Thyroid gland (tissue), 4 donors: ENCODE data around the gene MYLK4.

Source experiments
- POLR2A ChIP-seq, 2 donors: fragments of 450-650 bp; IDR thresholded peaks; one replicate each; pipeline ENCODE4 v1.6.1; 2017; ENCODE audit warnings: antibody characterized with exemption in 2 of 2, mild to moderate bottlenecking in 2 of 2, moderate library complexity in 1 of 2
- TF ChIP-seq, protein P1 (sequence below), 6 experiments: fragments of 200-600 bp in 3 of 6; fragments of 450-650 bp in 3 of 6; sonication (generic) in 3 of 6; IDR thresholded peaks; one replicate each; pipeline ENCODE4 v1.5.1; 2016 to 2019; ENCODE audit warnings: antibody characterized with exemption in 6 of 6, mild to moderate bottlenecking in 2 of 6, inconsistent platforms in 1 of 6, moderate library complexity in 1 of 6

DNA sequence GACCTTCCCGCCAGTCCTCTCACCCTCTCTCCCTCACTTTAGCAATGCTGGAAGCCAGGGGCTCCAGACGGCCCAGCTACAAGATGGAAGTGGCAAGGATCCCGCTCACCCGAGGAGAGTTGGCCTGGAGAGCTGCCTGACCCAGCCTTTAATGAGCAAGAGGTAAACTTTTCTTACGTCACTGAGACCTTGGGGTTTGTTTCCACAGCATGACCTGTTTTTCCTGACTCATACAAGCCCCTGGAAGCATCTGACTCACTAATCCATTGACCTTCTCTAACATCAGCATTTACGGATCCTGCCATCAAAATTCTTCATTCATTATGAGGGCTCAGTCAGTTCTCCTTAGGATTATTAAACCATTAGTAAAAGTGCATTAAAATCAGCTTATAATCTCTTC, 120.4 kb downstream of the MYLK4 start:
- TF ChIP-seq, protein P1, sequence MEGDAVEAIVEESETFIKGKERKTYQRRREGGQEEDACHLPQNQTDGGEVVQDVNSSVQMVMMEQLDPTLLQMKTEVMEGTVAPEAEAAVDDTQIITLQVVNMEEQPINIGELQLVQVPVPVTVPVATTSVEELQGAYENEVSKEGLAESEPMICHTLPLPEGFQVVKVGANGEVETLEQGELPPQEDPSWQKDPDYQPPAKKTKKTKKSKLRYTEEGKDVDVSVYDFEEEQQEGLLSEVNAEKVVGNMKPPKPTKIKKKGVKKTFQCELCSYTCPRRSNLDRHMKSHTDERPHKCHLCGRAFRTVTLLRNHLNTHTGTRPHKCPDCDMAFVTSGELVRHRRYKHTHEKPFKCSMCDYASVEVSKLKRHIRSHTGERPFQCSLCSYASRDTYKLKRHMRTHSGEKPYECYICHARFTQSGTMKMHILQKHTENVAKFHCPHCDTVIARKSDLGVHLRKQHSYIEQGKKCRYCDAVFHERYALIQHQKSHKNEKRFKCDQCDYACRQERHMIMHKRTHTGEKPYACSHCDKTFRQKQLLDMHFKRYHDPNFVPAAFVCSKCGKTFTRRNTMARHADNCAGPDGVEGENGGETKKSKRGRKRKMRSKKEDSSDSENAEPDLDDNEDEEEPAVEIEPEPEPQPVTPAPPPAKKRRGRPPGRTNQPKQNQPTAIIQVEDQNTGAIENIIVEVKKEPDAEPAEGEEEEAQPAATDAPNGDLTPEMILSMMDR (IDR thresholded peaks at IDR 0.05): no peak
- TF ChIP-seq POLR2A (IDR thresholded peaks at IDR 0.05): no peak
